Karpas-422 (cell line): ENCODE measurements around the gene SCN3A. TPM values are rescaled to one million over a fixed set of nuclear protein-coding genes. Genes with fewer than 3 reads are reported as not detected.

Source experiments
- DNase-seq: peaks from one replicate; pipeline ENCODE4 v3.0.0-alpha.2; 2015
- H2AFZ ChIP-seq: fragments of 200-600 bp; sonication (generic); 2 replicates; pipeline ENCODE4 v1.6.1; 2014; ENCODE audit warnings: antibody characterized with exemption, low read length, mixed read lengths
- H3K27ac ChIP-seq: fragments of 200-600 bp; sonication (generic); 2 replicates; pipeline ENCODE4 v1.5.1; 2014; ENCODE audit warnings: mild to moderate bottlenecking, low read length, moderate library complexity
- H3K27me3 ChIP-seq: fragments of 200-600 bp; sonication (generic); 2 replicates; pipeline ENCODE4 v1.6.1; 2014; ENCODE audit warnings: low read length, mixed read lengths
- H3K36me3 ChIP-seq: fragments of 200-600 bp; sonication (generic); 2 replicates; pipeline ENCODE4 v1.6.1; 2014; ENCODE audit warnings: low read length, mixed read lengths; ENCODE audit not compliant: insufficient read depth
- H3K4me1 ChIP-seq: fragments of 200-600 bp; sonication (generic); 2 replicates; pipeline ENCODE4 v1.6.1; 2014; ENCODE audit warnings: mild to moderate bottlenecking, low read length, mixed read lengths
- H3K4me2 ChIP-seq: fragments of 200-600 bp; sonication (generic); 2 replicates; pipeline ENCODE4 v1.6.1; 2014; ENCODE audit warnings: low read length, low read depth, mild to moderate bottlenecking; ENCODE audit not compliant: poor library complexity, severe bottlenecking
- H3K4me3 ChIP-seq: fragments of 200-600 bp; sonication (generic); 2 replicates; pipeline ENCODE4 v1.5.1; 2014; ENCODE audit warnings: mild to moderate bottlenecking, antibody characterized with exemption, low read length, mixed read lengths
- H3K79me2 ChIP-seq: fragments of 200-600 bp; sonication (generic); 2 replicates; pipeline ENCODE4 v1.6.1; 2014; ENCODE audit warnings: mild to moderate bottlenecking, low read length, mixed read lengths
- H3K9ac ChIP-seq: fragments of 200-600 bp; sonication (generic); 2 replicates; pipeline ENCODE4 v1.6.0; 2014; ENCODE audit warnings: low read length
- H3K9me2 ChIP-seq: fragments of 200-600 bp; sonication (generic), shearing (Covaris generic); replicated peaks from 2 replicates; pipeline ENCODE4 v1.6.0; 2014; ENCODE audit warnings: mild to moderate bottlenecking, low read length, moderate library complexity; ENCODE audit not compliant: insufficient read depth
- H3K9me3 ChIP-seq: fragments of 300-700, 200-600 bp; sonication (generic); 2 replicates; pipeline ENCODE4 v1.6.1; 2014; ENCODE audit warnings: low read length, mixed read lengths
- H4K20me1 ChIP-seq: fragments of 200-600 bp; sonication (generic); 2 replicates; pipeline ENCODE4 v1.6.1; 2014; ENCODE audit warnings: mild to moderate bottlenecking, antibody characterized with exemption, low read length, low read depth; ENCODE audit not compliant: insufficient read depth
- total RNA-seq: library from RNA; depleted of rRNA; stranded (reverse); fragments of >200 nt; shearing (Covaris generic); gene quantifications from 2 replicates; pipeline ENCODE4 v1.2.3, GENCODE V29; 2014; ENCODE audit warnings: low replicate concordance

SCN3A gene
- total RNA-seq, 1 experiment from 2014 or later: not detected

DNA sequence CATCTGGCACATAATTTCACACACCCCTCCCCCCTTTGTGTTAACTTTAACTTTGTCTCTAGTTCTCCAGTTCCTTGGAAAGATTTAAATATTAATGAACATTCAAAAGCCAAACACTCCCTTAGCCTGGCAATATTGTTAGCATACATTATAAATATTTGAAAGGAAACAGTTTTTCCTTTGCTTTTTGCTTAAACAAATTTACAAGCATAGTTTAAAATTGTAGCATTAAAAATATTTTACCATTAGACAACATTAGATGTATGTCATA lies 135.4 kb downstream of the SCN3A start:
- Histone ChIP-seq H3K4me3 (no peak overlapping the region), H3K79me2 (no peaks in the 10 kb centered on the region), H3K9me3 (no peaks in the 10 kb centered on the region), H3K9ac (no peak overlapping the region), H3K9me2 (no peaks in the 10 kb centered on the region), H3K27me3 (no peaks in the 10 kb centered on the region), H2AFZ (no peak overlapping the region), H3K27ac (no peak overlapping the region), H3K36me3 (no peaks in the 10 kb centered on the region), H4K20me1 (no peaks in the 10 kb centered on the region), H3K4me1 (no peaks in the 10 kb centered on the region), H3K4me2 (no peak overlapping the region)
- DNase-seq: no peak

DNA sequence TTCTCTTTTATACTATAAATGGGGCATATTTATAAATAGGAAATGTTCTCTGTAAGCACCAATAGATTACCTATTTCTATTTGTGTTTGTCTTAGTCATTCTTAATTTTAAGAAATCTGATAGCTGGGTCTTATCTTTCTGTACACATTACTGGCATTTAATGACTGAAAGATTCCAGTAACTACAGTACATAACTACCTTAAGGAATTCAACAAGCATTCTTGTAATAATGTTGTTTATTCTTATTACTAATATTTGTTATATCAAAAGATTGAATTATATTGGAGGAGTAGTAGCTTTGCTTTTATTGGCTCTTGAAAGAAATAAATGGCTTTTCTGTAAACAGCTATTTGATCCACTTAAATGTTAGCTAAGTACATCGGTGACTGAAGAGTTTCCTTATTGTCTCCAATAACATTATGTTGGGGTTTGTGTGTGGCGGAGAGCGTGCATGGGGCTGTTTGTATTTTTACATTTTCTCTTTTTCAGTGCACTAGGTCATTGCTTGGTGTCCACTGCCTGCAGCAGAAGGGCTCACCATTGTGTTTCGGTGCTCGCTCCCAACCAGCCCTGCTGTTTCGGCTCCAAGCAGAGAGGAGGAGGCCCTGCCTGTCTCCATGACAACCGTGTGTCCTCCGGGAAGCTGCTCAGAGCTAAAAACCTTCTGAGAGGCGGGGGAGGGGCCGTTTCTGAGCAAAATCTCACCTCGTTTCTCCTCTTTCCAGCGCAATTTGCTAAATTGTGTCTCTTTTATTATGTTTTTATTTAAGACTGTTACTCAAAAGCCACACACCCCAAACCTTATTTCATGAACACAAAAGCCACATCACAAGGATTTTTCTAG lies 136.0 kb downstream of the SCN3A start:
- H3K36me3 ChIP-seq: no peaks in the 10 kb centered on the region
- no peak overlapping the region for H3K4me3 ChIP-seq
- no peaks in the 10 kb centered on the region for H3K27me3 ChIP-seq
- no peak overlapping the region for H2AFZ ChIP-seq
- H3K27ac ChIP-seq: no peak overlapping the region
- no peak overlapping the region for H3K4me2 ChIP-seq
- H3K79me2 ChIP-seq: no peaks in the 10 kb centered on the region
- DNase-seq: no peak
- H3K9me2 ChIP-seq: no peaks in the 10 kb centered on the region
- no peaks in the 10 kb centered on the region for H3K9me3 ChIP-seq
- no peak overlapping the region for H3K9ac ChIP-seq
- H4K20me1 ChIP-seq: no peaks in the 10 kb centered on the region
- H3K4me1 ChIP-seq: no peaks in the 10 kb centered on the region

DNA sequence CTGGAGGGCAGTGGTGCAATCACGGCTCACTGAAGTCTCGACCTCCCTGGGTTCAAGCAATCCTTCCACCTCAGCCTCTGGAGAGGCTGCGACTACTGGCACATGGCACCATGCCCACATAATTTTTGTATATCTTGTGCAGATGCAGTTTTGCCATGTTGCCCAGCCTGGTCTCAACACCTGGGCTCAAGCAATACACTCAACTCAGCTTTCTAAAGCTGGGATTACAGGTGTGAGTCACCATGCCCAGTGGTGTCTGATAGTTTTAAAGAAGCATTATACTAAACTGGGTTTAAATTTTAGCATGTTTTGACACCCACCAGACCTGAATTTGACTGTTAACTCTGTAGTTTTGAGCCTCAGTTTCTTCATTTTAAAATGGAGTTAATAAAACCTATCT lies 139.1 kb downstream of the SCN3A start:
- no peaks in the 10 kb centered on the region for H3K27me3 ChIP-seq
- no peaks in the 10 kb centered on the region for H3K36me3 ChIP-seq
- H3K9ac ChIP-seq: no peak overlapping the region

DNA sequence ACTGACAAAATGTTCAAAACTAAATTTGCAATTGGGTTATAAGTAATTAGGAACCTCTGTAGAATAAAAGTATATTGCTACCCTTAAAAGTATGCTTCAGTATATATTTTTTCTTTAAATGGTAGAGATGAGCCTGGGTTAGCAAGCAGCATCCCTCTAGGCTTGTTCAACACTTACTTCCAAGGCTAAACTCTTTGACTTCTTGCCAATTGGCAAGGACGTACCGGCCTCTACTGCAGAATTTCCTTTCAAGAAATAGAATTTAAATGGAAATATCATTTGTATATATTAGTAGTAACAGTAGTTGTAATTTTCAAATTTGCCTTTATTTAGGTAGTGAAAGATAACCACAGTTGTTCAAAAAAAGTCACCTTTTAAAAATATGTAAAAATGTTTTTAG lies 143.4 kb downstream of the SCN3A start:
- Histone ChIP-seq H3K9ac (no peak overlapping the region), H3K27me3 (no peaks in the 10 kb centered on the region), H3K79me2 (no peaks in the 10 kb centered on the region), H3K9me2 (no peaks in the 10 kb centered on the region), H3K4me3 (no peak overlapping the region), H3K36me3 (no peaks in the 10 kb centered on the region), H3K4me2 (no peak overlapping the region), H4K20me1 (no peaks in the 10 kb centered on the region), H3K27ac (no peak overlapping the region), H3K4me1 (no peaks in the 10 kb centered on the region), H2AFZ (no peak overlapping the region), H3K9me3 (no peaks in the 10 kb centered on the region)
- DNase-seq: no peak

More for the DNA sequence above, 139.1 kb downstream of the SCN3A start:
- H3K9me3 ChIP-seq: no peaks in the 10 kb centered on the region
- no peak overlapping the region for H3K4me3 ChIP-seq
- H3K27ac ChIP-seq: no peak overlapping the region
- H4K20me1 ChIP-seq: no peaks in the 10 kb centered on the region
- no peak overlapping the region for H2AFZ ChIP-seq
- H3K9me2 ChIP-seq: no peaks in the 10 kb centered on the region
- DNase-seq: no peak
- H3K4me2 ChIP-seq: no peak overlapping the region
- H3K4me1 ChIP-seq: no peaks in the 10 kb centered on the region
- H3K79me2 ChIP-seq: no peaks in the 10 kb centered on the region

DNA sequence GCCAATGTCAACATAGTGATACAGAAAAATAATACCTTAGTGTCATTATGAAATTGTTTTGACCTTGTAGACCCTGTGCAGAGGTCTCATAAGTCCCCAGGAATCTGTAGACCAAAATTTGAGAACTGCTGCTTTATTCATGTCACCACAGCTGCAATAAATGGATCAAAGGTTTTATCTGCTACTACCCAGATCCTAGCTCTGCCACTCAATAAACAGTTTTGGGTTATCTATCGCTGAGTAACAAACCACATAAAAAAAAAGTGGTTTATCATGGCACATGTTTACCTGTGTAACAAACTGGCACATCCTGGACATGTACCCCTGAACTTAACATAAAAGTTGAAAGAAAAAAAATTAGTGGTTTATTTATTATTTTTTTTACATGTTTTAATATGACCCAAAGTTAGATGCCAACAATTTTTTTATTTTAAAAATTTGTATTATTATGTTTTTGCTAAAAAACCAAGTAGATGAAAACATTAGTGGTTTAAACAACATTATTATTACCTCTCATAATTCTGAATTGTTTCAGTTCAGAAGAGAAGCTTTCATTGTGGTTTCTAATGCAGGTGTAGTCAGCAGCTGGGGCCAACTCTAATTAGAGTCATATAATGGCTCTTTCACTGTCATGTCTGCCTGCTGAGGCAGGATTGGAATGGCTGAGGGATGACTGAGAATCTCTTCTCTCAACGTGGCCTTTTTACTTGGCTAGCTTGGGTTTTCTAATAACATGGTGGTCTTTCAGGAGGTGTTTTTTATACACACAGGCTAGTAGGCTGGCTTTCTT lies 145.2 kb downstream of the SCN3A start:
- Histone ChIP-seq H3K4me2 (no peak overlapping the region), H3K9me3 (no peaks in the 10 kb centered on the region), H3K9ac (no peak overlapping the region), H3K27me3 (no peaks in the 10 kb centered on the region), H3K36me3 (no peaks in the 10 kb centered on the region), H3K27ac (no peak overlapping the region), H3K79me2 (no peaks in the 10 kb centered on the region), H3K4me1 (no peaks in the 10 kb centered on the region), H3K4me3 (no peak overlapping the region), H4K20me1 (no peaks in the 10 kb centered on the region), H2AFZ (no peak overlapping the region), H3K9me2 (no peaks in the 10 kb centered on the region)
- no peak for DNase-seq

DNA sequence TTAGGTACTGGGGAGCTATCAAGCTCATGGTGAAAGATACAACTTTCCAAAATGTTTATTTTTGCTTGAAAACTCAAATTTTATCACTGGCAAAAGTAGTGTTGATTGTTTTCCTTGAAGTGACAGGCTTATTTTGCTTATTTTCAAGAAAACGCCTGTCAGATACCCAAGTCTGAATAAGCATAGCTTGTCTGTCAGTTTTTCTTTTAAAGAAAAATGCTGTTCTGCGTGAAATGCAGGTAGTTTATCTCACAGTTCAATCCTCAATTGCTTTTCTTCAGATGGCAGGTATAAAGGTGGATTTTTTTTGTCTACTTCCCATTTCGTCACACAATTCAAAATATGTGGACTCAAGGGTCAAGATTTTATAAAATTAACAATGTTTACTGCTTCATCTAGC lies 145.9 kb downstream of the SCN3A start:
- Histone ChIP-seq H3K4me3 (no peak overlapping the region), H3K9me2 (no peaks in the 10 kb centered on the region), H2AFZ (no peak overlapping the region), H3K9ac (no peak overlapping the region), H3K27me3 (no peaks in the 10 kb centered on the region), H3K79me2 (no peaks in the 10 kb centered on the region), H3K36me3 (no peaks in the 10 kb centered on the region), H3K4me2 (no peak overlapping the region), H4K20me1 (no peaks in the 10 kb centered on the region), H3K27ac (no peak overlapping the region), H3K4me1 (no peaks in the 10 kb centered on the region), H3K9me3 (no peaks in the 10 kb centered on the region)
- DNase-seq: no peak

DNA sequence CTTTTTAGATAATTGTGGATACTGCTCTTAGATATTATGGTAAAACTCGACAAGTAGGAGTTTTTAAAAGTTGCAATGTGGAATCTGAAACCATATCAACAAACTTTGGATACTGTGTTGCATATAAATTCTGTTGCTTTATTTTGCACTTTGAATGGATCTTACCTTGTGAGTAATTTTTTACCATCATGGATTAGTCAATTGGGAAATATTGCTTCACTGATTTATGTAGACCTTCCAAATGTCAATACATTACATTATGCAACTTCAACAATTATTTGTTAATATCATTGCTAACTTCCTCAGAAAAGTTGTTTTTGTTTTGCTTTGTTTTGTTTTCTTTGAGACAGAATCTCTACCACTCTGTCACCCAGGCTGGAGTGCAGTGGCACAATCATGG lies 146.5 kb downstream of the SCN3A start:
- Histone ChIP-seq H3K9me3 (no peaks in the 10 kb centered on the region), H3K27ac (no peak overlapping the region)
- no peak for DNase-seq

DNA sequence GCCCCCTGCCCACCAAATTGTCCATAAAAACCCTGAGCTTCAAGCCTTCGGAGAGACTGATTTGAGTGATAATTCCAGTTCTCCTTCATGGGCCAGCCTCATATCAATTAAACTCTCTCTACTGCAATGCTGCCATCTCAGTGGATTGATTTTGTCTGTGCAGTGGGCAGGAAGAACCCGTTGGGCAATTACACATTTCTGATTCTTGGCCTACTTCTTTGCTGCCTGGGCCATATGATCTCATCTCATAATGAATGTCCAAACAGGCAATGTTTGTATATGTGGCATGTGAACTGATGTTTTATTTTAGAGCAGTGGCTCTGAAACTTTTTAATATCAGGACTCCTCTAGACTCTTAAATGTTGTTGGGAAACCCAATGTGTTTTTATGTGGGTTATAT lies 147.3 kb downstream of the SCN3A start:
- no peaks in the 10 kb centered on the region for H3K4me1 ChIP-seq
- no peak overlapping the region for H3K27ac ChIP-seq
- no peaks in the 10 kb centered on the region for H3K27me3 ChIP-seq
- no peak overlapping the region for H3K9ac ChIP-seq
- no peaks in the 10 kb centered on the region for H3K36me3 ChIP-seq
- H3K9me2 ChIP-seq: no peaks in the 10 kb centered on the region
- no peak overlapping the region for H3K4me2 ChIP-seq
- H4K20me1 ChIP-seq: no peaks in the 10 kb centered on the region
- H3K9me3 ChIP-seq: no peaks in the 10 kb centered on the region
- no peak overlapping the region for H3K4me3 ChIP-seq
- no peak for DNase-seq
- H3K79me2 ChIP-seq: no peaks in the 10 kb centered on the region
- no peak overlapping the region for H2AFZ ChIP-seq

More for the DNA sequence above, 146.5 kb downstream of the SCN3A start:
- Histone ChIP-seq H4K20me1 (no peaks in the 10 kb centered on the region), H3K79me2 (no peaks in the 10 kb centered on the region), H3K36me3 (no peaks in the 10 kb centered on the region), H3K4me1 (no peaks in the 10 kb centered on the region), H3K9ac (no peak overlapping the region), H3K9me2 (no peaks in the 10 kb centered on the region), H2AFZ (no peak overlapping the region), H3K27me3 (no peaks in the 10 kb centered on the region), H3K4me2 (no peak overlapping the region), H3K4me3 (no peak overlapping the region)
